Upper lobe of right lung (tissue), 1 donor: ENCODE data around the gene SRSF3. TPM values are rescaled to one million over a fixed set of nuclear protein-coding genes. Genes with fewer than 3 reads are reported as not detected.

Experiments
- ATAC-seq: fragments of 200-7000 bp; cut with Tn5 transposase; one replicate; pipeline ENCODE4 v1.9.1; 2020; ENCODE audit warnings: mild to moderate bottlenecking, moderate library complexity
- DNase-seq: peaks from one replicate; pipeline ENCODE4 v3.0.0-alpha.2; 2020
- H3K27ac ChIP-seq: fragments of 200-600 bp; one replicate; pipeline ENCODE4 v1.8.0; 2022
- H3K27me3 ChIP-seq: fragments of 200-600 bp; one replicate; pipeline ENCODE4 v1.8.0; 2022; ENCODE audit warnings: mild to moderate bottlenecking
- H3K36me3 ChIP-seq: fragments of 200-600 bp; one replicate; pipeline ENCODE4 v1.8.0; 2022
- H3K4me1 ChIP-seq: fragments of 200-600 bp; one replicate; pipeline ENCODE4 v1.8.0; 2022
- H3K4me3 ChIP-seq: fragments of 200-600 bp; one replicate; pipeline ENCODE4 v1.8.0; 2022; ENCODE audit warnings: mild to moderate bottlenecking
- H3K9me3 ChIP-seq: fragments of 200-600 bp; one replicate; pipeline ENCODE4 v1.8.0; 2022
- intact Hi-C: fragments of 100-400 bp; cut with DNase I; formaldehyde crosslinking; loops from one replicate; pipeline ENCODE4 v1.11.0; 2022
- total RNA-seq: library from RNA; stranded (reverse); fragmentation: NEBNext Ultra II Directional; extraction: Animal tissue kit (Norgen Biotek cat#: 25700); gene quantifications from one replicate; pipeline ENCODE4 v1.2.1, GENCODE V29; 2021
- TF ChIP-seq, protein P1 (sequence below): fragments of 200-600 bp; IDR thresholded peaks from one replicate; pipeline ENCODE4 v1.8.0; 2022; ENCODE audit warnings: antibody characterized with exemption
- donor health status: DM: no; HTN: yes; CAD: no; lungs with severe emphysema.

The SRSF3 gene
- total RNA-seq, 1 donor from 2014 or later: 169 TPM

DNA sequence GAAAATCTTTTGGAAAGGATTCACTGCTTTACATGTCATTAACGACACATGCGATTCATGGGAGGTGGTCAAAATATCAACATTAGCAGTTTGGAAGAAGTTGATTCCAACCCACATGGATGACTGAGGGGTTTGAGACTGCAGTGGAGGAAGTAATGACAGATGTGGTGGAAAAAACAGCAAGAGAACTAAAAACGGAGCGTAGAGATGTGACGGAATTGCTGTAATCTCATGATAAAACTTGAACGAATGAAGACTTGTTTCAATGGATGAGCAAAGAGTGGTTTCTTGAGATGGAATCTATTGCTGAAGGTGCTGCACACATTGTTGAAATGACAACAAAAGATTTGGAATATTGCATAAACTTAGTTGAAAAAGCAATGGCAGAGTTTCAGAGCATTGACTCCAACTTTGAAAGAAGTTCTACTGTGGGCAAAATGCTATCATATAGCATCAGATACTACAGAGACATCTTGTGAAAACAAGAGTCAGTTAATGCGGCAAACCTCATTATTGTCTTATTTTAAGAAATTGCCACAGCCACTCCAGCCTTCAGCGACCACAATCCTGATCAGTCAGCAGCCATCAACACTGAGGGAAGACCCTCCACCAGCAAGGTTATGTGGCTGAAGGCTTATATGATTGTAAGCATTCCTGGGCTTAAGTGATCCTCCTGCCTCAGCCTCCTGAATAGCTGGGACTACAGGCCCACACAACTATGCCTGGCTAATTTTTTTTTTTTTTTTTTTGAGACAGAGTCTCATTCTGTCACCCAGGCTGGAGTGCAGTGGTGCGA, 19.2 kb downstream of the SRSF3 start:
- H3K9me3 ChIP-seq: no peaks in the 10 kb centered on the region
- DNase-seq (no peak), ATAC-seq (no peak)
- no peaks in the 10 kb centered on the region for H3K27me3 ChIP-seq
- H3K4me1 ChIP-seq: peaks cover 26% of the 10 kb centered on the region
- TF ChIP-seq, protein P1, sequence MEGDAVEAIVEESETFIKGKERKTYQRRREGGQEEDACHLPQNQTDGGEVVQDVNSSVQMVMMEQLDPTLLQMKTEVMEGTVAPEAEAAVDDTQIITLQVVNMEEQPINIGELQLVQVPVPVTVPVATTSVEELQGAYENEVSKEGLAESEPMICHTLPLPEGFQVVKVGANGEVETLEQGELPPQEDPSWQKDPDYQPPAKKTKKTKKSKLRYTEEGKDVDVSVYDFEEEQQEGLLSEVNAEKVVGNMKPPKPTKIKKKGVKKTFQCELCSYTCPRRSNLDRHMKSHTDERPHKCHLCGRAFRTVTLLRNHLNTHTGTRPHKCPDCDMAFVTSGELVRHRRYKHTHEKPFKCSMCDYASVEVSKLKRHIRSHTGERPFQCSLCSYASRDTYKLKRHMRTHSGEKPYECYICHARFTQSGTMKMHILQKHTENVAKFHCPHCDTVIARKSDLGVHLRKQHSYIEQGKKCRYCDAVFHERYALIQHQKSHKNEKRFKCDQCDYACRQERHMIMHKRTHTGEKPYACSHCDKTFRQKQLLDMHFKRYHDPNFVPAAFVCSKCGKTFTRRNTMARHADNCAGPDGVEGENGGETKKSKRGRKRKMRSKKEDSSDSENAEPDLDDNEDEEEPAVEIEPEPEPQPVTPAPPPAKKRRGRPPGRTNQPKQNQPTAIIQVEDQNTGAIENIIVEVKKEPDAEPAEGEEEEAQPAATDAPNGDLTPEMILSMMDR: no peak
- H3K36me3 ChIP-seq: peaks cover 60% of the 10 kb centered on the region
- intact Hi-C loops: no loop called here
- no peak overlapping the region for H3K4me3 ChIP-seq
- no peak overlapping the region for H3K27ac ChIP-seq

DNA sequence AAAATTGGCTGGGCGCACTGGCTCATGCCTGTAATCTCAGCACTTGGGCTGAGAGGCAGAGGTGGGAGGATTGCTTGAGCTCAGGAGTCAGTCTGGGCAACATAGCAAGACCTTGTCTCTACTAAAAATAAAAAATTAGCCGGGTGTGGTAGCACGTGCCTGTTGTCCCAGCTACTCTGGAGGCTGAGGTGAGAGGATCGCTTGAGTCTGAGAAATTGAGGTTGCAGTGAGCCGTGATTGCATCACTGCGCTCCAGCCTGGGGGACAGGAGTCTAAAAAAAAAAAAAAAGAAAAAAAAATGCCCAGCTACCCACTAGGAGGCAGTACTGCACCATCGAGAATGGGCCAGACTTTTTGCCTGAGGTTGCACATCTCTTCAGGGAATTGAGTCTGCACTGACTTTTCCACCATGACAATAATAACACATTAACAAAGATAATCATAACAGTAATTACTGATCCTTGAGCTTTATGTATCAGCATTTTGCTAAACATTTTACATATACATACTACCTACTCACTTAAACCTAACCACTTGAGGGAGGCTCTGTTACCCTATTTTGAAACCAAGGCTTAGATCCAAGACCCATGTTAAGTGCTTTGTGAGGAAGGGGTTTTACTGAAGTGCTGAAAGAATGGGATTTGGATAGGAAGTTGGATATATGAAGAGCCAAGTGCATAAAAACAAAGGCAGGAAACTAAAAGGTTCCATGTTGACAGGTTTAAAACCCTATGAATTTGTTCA, 21.0 kb downstream of the SRSF3 start:
- TF ChIP-seq, protein P1: peak; percentile 67
- no peak overlapping the region for H3K27ac ChIP-seq
- no peaks in the 10 kb centered on the region for H3K27me3 ChIP-seq
- ATAC-seq (peak; percentile 64), DNase-seq (no peak)
- peaks cover 29% of the 10 kb centered on the region for H3K4me1 ChIP-seq
- H3K9me3 ChIP-seq: no peaks in the 10 kb centered on the region
- no peak overlapping the region for H3K4me3 ChIP-seq
- intact Hi-C loops: no loop called here
- H3K36me3 ChIP-seq: peaks cover 44% of the 10 kb centered on the region

DNA sequence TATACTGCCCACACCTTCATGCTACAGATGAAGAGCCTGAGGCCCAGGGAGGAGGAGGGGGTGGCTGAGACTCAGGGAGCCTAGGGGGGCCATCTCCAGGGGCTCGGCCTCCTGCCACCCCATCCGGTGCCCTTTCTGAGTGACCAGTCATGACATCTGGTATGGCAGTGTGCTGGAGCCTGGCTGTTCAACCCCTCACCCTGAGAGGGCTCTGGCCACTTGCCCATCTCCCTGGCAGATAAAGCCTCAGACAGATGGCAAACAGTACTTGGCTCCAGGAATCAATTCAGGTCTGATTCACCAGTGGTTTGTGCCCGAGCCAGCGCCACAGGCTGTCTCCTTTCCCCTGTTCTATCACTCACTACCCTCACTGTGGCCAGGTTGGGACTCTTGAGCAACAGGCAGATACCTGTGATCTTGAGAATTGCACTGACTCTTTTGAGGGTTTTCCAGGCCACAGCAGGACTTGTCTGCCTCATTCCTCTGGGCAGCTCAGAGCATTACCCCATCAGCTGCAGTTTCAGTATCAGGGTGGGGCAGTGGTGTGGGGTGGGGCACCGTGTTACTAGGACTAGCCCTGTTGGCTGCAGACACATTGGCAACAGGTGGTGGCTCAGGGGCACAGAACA, 22.8 kb downstream of the SRSF3 start:
- no peaks in the 10 kb centered on the region for H3K9me3 ChIP-seq
- TF ChIP-seq, protein P1: no peak
- intact Hi-C loops: no loop called here
- ATAC-seq (peak; percentile 91), DNase-seq (peak; percentile 86)
- H3K27me3 ChIP-seq: no peaks in the 10 kb centered on the region
- peaks cover 29% of the 10 kb centered on the region for H3K4me1 ChIP-seq
- peaks cover 27% of the 10 kb centered on the region for H3K36me3 ChIP-seq
- H3K27ac ChIP-seq: peak overlapping the region; percentile 3
- no peak overlapping the region for H3K4me3 ChIP-seq

DNA sequence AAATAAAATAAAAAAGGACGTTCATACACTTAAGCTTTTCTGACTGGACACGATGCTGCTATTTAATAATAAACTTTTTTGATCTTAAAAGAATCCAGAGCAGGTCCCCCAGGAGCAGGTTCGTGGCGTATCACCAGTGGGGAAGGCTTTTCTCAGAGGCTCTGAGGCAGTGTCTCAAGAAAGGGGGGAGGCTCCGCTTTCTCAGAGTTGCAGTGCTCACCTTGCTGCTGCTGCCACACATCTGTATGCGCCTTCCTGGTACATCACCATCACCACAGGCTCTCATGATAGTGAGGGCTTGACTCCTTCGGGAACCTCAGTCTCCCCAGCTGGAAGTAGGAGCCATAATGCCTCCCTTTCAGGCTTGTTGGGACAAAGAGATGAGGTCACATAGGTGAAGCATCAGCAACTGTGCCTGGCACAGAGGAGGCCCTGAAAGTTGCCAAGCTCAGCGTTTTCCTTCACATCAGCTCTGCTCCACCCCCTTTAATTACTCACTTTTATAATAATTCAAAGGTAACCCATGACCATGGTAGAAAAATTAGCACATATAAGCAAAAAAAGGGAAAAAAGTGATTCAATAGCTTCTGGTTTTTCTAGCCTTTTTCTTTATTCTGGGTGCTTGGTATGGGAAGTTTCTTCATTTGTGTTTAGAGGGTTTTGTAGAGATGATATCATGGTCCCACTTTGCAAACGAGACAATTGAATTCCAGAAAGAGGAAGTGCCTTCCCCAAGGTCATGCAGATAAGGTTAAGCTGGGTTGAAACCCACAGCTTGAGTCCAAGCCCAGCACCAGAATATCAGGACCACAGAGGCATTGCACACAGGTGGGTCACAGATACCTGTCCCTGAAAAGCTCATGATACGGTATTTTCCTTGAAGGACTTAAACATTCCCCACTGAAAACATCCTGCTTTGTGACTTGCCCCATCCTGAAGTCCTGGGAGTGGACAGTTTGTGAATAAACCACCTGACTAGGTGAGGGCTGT, 24.5 kb downstream of the SRSF3 start:
- Histone ChIP-seq H3K27ac (no peak overlapping the region), H3K36me3 (peaks cover 11% of the 10 kb centered on the region), H3K4me1 (peaks cover 38% of the 10 kb centered on the region), H3K27me3 (no peaks in the 10 kb centered on the region), H3K4me3 (no peak overlapping the region), H3K9me3 (no peaks in the 10 kb centered on the region)
- ATAC-seq (no peak), DNase-seq (no peak)
- TF ChIP-seq, protein P1: no peak
- intact Hi-C loops: no loop called here

DNA sequence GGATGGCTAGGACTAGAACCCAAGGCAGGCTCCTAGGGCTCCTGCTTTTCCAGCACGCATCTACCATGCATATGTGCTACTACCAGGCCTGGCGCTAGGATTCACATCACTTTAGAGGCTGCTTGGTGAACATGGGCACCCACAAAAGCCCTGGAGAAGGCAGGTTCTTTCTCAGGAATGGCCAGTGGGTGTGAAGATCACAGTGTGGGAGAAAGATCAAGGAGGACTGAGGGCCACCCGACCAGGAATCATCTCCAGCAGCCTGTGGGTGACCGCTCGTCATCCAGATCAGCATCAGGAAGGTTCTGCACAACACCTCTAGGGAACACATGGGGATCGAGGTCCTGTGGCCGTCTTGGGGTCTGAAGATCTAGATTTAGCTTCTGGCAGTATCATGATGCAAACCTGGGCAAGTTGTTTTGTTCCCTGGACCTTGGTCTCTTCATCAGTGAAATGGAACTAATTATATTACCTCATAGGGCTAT, 27.3 kb downstream of the SRSF3 start:
- ATAC-seq (no peak), DNase-seq (peak; percentile 27)
- H3K36me3 ChIP-seq: no peaks in the 10 kb centered on the region
- intact Hi-C loops: loop anchor here (10.0 kb wide), 1 partner anchor 123 kb away; no protein-coding TSS in a partner anchor
- peaks cover 29% of the 10 kb centered on the region for H3K4me1 ChIP-seq
- no peak overlapping the region for H3K27ac ChIP-seq
- H3K27me3 ChIP-seq: no peaks in the 10 kb centered on the region
- H3K4me3 ChIP-seq: no peak overlapping the region
- no peaks in the 10 kb centered on the region for H3K9me3 ChIP-seq
- TF ChIP-seq, protein P1: no peak
